Kidney (tissue), 14 donors: Measurements from ENCODE around the gene BACE2. TPM values are rescaled to one million over a fixed set of nuclear protein-coding genes. Genes with fewer than 3 reads are reported as not detected.

Experiments used
- DNase-seq, 5 donors: peaks; one replicate each; pipeline ENCODE4 v3.0.0-alpha.2; 2013 to 2020
- FAIRE-seq: peaks from 2 replicates; lab custom pipeline; 2012; peaks lifted over from hg19 to GRCh38; lab: Jason Lieb, UNC
- H3K27ac ChIP-seq, 2 donors: one replicate each; pipeline ENCODE4 v1.7.0; 2013; ENCODE audit warnings: low read depth in 2 of 2, low read length in 2 of 2, inconsistent platforms in 1 of 2
- H3K27me3 ChIP-seq: one replicate; pipeline ENCODE4 v1.7.1; 2013; ENCODE audit warnings: low read length, inconsistent platforms; ENCODE audit not compliant: control insufficient read depth, insufficient read depth
- H3K36me3 ChIP-seq, 3 donors: one replicate each; pipeline versions ENCODE4 v1.7.0 to v1.7.1; 2013; ENCODE audit warnings: low read length in 3 of 3, control low read depth in 1 of 3, inconsistent platforms in 1 of 3; ENCODE audit not compliant: insufficient read depth in 3 of 3, control insufficient read depth in 2 of 3
- H3K4me1 ChIP-seq, 3 donors: one replicate each; pipeline versions ENCODE4 v1.7.0 to v1.7.1; 2013; ENCODE audit warnings: low read length in 3 of 3, inconsistent platforms in 1 of 3, low read depth in 1 of 3; ENCODE audit not compliant: control insufficient read depth in 2 of 3, insufficient read depth in 2 of 3
- H3K4me3 ChIP-seq, 3 donors: one replicate each; pipeline versions ENCODE4 v1.7.0 to v1.8.1; 2013; ENCODE audit warnings: low read length in 3 of 3, control low read depth in 1 of 3, inconsistent platforms in 1 of 3
- H3K9ac ChIP-seq, 3 donors: one replicate each; pipeline versions ENCODE4 v1.7.0 to v1.7.1; 2013; ENCODE audit warnings: low read length in 3 of 3, control low read depth in 1 of 3, inconsistent platforms in 1 of 3
- H3K9me3 ChIP-seq, 3 donors: one replicate each; pipeline versions ENCODE4 v1.7.0 to v1.7.1; 2013; ENCODE audit warnings: low read length in 3 of 3, control low read depth in 1 of 3, inconsistent platforms in 1 of 3; ENCODE audit not compliant: control insufficient read depth in 2 of 3, insufficient read depth in 1 of 3
- CTCF ChIP-seq: IDR thresholded peaks from 3 replicates; pipeline ENCODE4 v1.5.1; 2012; ENCODE audit warnings: mild to moderate bottlenecking, moderate library complexity, borderline replicate concordance; ENCODE audit not compliant: insufficient read depth; ENCODE audit errors: extremely low read depth
- intact Hi-C: fragments of 100-400 bp; cut with DNase I; formaldehyde crosslinking; loops from one replicate; pipeline ENCODE4 v1.11.1; 2022
- polyA plus RNA-seq: library from polyadenylated mRNA; stranded (reverse); fragments of 350-450 nt; fragmentation: Illumina TruSeq; extraction: RNeasy Lipid Tissue Mini Kit (QIAGEN cat#74804); gene quantifications from one replicate; pipeline ENCODE4 v1.2.3, GENCODE V29; 2014; ENCODE audit warnings: low read depth, low replicate concordance; ENCODE audit not compliant: insufficient read depth
- total RNA-seq: library from RNA; stranded (reverse); fragmentation: NEBNext Ultra II Directional; extraction: Animal tissue kit (Norgen Biotek cat#: 25700); gene quantifications from one replicate; pipeline ENCODE4 v1.2.1, GENCODE V29; 2021
- donor health status: control.
- donor health status: control.
- donor health status: control.
- donor health status: control.
- donor health status: control.
- donor health status: DM: yes; HTN: yes; CAD: no.
- donor health status: Normal renal cell carcinoma (clear cell type).

The BACE2 gene
- total and polyA plus RNA-seq, 2 donors from 2014 or later, result 55.5 to 65.7 TPM

- Histone ChIP-seq H3K27me3 (no peaks in the 10 kb centered on the region), H3K9ac (no peak overlapping the region), H3K4me3 (no peak overlapping the region), H3K27ac (no peak overlapping the region), H3K36me3 (peaks cover 0 to 2% (median 0%) of the 10 kb centered on the region in 3 donors), H3K9me3 (no peaks in the 10 kb centered on the region), H3K4me1 (no peaks in the 10 kb centered on the region)
- intact Hi-C loops, result no loop called here
- FAIRE-seq (no peak), DNase-seq (no peak)
- TF ChIP-seq CTCF, result no peak
Measured at GRCh38 chr21:41260428-41260827, 92.5 kb downstream of the BACE2 start.

- DNase-seq (no peak), FAIRE-seq (no peak)
- intact Hi-C loops, result no loop called here
- Histone ChIP-seq H3K36me3 (no peaks in the 10 kb centered on the region), H3K27ac (no peak overlapping the region), H3K9ac (no peak overlapping the region), H3K4me3 (no peak overlapping the region), H3K27me3 (no peaks in the 10 kb centered on the region), H3K4me1 (no peaks in the 10 kb centered on the region), H3K9me3 (peaks cover 0 to 3% (median 0%) of the 10 kb centered on the region in 3 donors)
- no peak for TF ChIP-seq CTCF
Measured at GRCh38 chr21:41267346-41267745, 99.4 kb downstream of the BACE2 start.

- no peak for DNase-seq
- H3K27ac ChIP-seq, result no peak overlapping the region
- H3K9me3 ChIP-seq, result peaks cover 0 to 3% (median 0%) of the 10 kb centered on the region in 3 donors
- no peak for TF ChIP-seq CTCF
- H3K36me3 ChIP-seq, result no peaks in the 10 kb centered on the region
- no peak overlapping the region for H3K4me3 ChIP-seq
- intact Hi-C loops, result no loop called here
- no peak for FAIRE-seq
- no peaks in the 10 kb centered on the region for H3K27me3 ChIP-seq
- no peak overlapping the region for H3K9ac ChIP-seq
- H3K4me1 ChIP-seq, result no peaks in the 10 kb centered on the region
Measured at GRCh38 chr21:41269535-41269934, 101.6 kb downstream of the BACE2 start.

GRCh38 chr21:41277196-41277595 lies 109.2 kb downstream of the BACE2 start:
- no peak overlapping the region for H3K4me3 ChIP-seq
- H3K27me3 ChIP-seq, result no peaks in the 10 kb centered on the region
- DNase-seq, result no peak
- no peak for FAIRE-seq
- intact Hi-C loops, result no loop called here
- no peaks in the 10 kb centered on the region for H3K4me1 ChIP-seq
- H3K27ac ChIP-seq, result no peak overlapping the region
- H3K9ac ChIP-seq, result no peak overlapping the region
- H3K36me3 ChIP-seq, result peaks cover 0 to 5% (median 3%) of the 10 kb centered on the region in 3 donors
- no peaks in the 10 kb centered on the region for H3K9me3 ChIP-seq
- no peak for TF ChIP-seq CTCF
